Upper lobe of left lung (tissue), 4 donors: ENCODE data around the gene MAP6.

Source experiments
- CTCF ChIP-seq, 6 experiments: fragments of 450-650 bp in 4 of 6; fragments of 200-600 bp in 2 of 6; sonication (generic) in 2 of 6; IDR thresholded peaks; one replicate each; pipeline ENCODE4 v1.5.1; 2016 to 2019; ENCODE audit warnings: antibody characterized with exemption in 6 of 6
- EP300 ChIP-seq, 4 donors: sonication (generic); formaldehyde crosslinking; IDR thresholded peaks; one replicate each; pipeline ENCODE4 v1.5.1; 2017; ENCODE audit warnings: antibody characterized with exemption in 4 of 4, control low read depth in 2 of 4
- POLR2A ChIP-seq, 4 donors: fragments of 450-650 bp; IDR thresholded peaks; one replicate each; pipeline ENCODE4 v1.5.1; 2016 to 2017; ENCODE audit warnings: antibody characterized with exemption in 4 of 4, mild to moderate bottlenecking in 2 of 4
- POLR2AphosphoS5 ChIP-seq, 2 donors: sonication (generic); formaldehyde crosslinking; IDR thresholded peaks; one replicate each; pipeline ENCODE4 v1.5.1; 2017; ENCODE audit warnings: antibody characterized with exemption in 2 of 2

- TF ChIP-seq POLR2AphosphoS5 (IDR thresholded peaks at IDR 0.05), result no peak
- TF ChIP-seq CTCF (IDR thresholded peaks at IDR 0.05), result no peak
- no peak for TF ChIP-seq EP300 (IDR thresholded peaks at IDR 0.05)
- no peak for TF ChIP-seq POLR2A (IDR thresholded peaks at IDR 0.05)
Observed at GRCh38 chr11:75568616-75569219, 100.1 kb downstream of the MAP6 start.
